Epithelial cell of proximal tubule (primary cell): Measurements from ENCODE around the gene EPHB1. TPM values are rescaled to one million over a fixed set of nuclear protein-coding genes. Genes with fewer than 3 reads are reported as not detected.

Experiments
- DNase-seq: peaks from one replicate; pipeline ENCODE4 v3.0.0-alpha.2; 2011; ENCODE audit warnings: low read depth
- H3K4me3 ChIP-seq: 2 replicates; pipeline ENCODE4 v1.5.1; 2011; ENCODE audit warnings: low read depth, mild to moderate bottlenecking, low read length
- total RNA-seq: library from RNA; depleted of rRNA; stranded (reverse); fragments of >200 nt; gene quantifications from 2 replicates; pipeline ENCODE4 v1.2.3, GENCODE V29; 2015
- TF ChIP-seq, protein P1 (sequence below): conservative IDR thresholded peaks from 2 replicates; pipeline ENCODE4 v1.5.1; 2012; ENCODE audit warnings: low read depth, mild to moderate bottlenecking, low read length

EPHB1 gene
- total RNA-seq, 1 donor from 2014 or later: 1.6 TPM

DNA sequence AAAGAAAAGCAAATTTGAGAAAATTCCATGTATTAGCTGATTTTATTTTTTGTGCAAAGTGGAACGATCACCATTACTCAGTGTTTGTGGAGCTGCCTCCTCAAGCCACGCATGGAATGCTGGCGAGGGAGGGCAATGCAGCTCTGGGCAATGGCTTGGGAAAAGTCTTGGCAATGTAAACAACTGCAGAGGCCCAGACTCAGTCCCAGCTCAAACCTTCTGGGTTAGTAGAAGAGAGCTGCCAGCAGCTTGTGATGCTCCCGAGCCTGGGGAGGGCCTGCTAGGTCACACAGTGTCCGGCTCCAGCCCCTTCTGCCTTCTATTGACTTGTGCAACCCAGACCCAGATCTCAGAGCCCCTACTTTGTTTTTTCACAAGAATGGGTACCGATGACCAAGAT lies 4.3 kb downstream of the EPHB1 start:
- no peak for DNase-seq
- H3K4me3 ChIP-seq: no peak overlapping the region
- TF ChIP-seq, protein P1, sequence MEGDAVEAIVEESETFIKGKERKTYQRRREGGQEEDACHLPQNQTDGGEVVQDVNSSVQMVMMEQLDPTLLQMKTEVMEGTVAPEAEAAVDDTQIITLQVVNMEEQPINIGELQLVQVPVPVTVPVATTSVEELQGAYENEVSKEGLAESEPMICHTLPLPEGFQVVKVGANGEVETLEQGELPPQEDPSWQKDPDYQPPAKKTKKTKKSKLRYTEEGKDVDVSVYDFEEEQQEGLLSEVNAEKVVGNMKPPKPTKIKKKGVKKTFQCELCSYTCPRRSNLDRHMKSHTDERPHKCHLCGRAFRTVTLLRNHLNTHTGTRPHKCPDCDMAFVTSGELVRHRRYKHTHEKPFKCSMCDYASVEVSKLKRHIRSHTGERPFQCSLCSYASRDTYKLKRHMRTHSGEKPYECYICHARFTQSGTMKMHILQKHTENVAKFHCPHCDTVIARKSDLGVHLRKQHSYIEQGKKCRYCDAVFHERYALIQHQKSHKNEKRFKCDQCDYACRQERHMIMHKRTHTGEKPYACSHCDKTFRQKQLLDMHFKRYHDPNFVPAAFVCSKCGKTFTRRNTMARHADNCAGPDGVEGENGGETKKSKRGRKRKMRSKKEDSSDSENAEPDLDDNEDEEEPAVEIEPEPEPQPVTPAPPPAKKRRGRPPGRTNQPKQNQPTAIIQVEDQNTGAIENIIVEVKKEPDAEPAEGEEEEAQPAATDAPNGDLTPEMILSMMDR: no peak

DNA sequence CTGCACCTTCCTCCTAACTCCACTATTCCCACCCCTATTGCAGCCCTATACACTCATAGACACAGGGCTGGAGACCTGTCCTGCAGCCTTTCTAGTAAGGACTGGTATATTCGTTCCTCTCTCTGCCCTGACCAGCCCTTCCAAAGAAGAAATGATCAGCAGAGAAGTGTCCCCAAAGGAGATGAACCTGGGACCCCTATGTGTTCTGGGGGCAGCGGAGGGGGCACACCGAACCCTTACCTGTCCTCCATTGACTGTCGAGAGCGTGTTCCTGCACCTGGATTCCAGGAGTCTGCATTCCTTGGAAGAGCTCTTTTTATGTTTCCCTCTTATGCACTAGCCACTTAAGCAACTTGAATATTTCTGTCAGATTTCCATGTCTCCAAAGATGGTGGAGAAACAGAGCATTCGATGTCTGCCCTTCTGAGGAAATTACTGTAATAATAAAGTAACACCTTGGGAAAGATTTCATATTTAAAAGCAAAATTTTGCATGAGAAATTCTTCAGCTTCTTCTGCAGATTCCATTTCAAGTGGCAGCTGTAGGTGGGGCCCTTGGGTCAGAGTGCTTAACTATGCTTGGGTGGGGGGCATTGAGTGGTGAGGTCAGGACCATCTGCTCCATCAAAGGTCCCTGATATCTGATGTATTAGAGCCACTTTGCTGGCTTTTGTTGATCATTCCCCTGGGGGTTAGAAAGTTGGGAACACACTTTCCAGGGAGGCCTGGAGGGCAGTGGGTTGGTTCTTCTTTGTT lies 6.3 kb downstream of the EPHB1 start:
- TF ChIP-seq, protein P1: no peak
- no peak overlapping the region for H3K4me3 ChIP-seq
- DNase-seq: no peak

DNA sequence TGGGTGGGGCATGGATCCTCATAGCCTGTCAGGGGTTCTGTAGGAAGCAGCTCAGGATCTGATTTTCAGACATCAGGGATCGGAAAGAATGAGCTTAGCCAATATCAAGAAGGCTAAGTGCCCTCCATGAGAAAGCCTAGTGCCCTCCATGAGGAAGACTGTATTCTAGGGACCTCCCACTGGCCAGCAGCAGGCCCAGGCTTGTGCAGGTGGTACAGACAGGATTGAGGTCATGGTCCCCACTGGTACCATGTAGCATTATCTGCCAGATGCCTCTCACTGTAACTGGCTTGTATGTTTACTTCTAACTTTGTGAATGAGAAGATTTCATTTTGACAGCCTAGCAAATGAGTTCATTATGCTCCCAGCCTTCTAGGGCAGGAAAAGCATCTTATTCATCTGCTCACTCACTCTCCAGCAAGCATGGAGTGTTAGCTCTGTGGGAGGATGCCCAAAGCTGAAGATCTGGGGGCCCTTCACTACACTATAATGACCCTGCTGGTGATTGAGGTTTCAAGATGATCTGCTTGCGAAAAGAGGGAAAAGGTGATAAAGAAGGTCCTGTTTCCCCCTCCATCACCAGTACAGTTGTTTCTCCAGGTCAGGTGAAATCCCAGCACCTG lies 7.5 kb downstream of the EPHB1 start:
- no peak for DNase-seq
- H3K4me3 ChIP-seq: no peak overlapping the region
- TF ChIP-seq, protein P1: no peak

DNA sequence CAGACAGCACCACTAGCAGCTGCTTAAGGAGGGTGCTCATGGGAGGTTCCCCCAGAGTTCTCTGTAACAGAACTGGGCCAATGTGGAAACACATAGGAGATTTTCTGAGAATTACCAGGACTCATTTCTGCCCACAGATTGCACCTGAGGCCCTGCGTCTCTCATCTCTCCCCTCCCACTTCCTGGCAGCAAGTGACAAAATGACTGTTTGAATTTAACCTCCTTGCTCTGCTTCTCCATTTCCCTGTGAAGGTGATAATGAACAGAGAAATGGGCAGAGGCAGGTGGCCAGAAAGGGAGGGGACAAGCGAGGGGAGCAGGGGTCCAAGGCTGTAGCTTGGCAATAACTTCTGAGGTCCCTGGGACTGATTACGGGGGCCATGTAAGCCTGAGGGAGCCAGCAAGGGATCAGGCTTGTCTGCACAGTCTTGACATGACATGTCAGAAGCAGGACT lies 8.0 kb downstream of the EPHB1 start:
- TF ChIP-seq, protein P1: no peak
- no peak for DNase-seq
- H3K4me3 ChIP-seq: no peak overlapping the region

DNA sequence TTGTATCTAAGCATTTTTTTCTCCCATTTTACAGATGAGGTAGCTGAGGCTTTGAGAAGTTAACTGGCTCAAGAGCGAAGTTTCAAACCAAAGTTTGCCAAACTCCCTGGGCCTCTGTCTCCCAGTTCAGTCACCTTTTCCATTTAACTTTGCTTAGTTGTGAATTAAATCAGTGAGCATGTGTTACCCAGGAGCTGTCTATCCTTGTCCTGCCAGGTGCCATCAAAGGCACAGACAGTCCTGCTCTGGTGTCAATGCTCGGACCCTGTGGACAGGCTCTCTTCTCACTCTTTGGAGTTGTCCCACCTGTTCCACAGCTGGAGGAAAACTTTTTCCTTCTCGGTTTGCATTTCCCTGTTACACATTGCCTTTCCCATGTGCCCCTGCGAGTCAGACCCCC lies 8.6 kb downstream of the EPHB1 start:
- TF ChIP-seq, protein P1: no peak
- no peak for DNase-seq
- no peak overlapping the region for H3K4me3 ChIP-seq

DNA sequence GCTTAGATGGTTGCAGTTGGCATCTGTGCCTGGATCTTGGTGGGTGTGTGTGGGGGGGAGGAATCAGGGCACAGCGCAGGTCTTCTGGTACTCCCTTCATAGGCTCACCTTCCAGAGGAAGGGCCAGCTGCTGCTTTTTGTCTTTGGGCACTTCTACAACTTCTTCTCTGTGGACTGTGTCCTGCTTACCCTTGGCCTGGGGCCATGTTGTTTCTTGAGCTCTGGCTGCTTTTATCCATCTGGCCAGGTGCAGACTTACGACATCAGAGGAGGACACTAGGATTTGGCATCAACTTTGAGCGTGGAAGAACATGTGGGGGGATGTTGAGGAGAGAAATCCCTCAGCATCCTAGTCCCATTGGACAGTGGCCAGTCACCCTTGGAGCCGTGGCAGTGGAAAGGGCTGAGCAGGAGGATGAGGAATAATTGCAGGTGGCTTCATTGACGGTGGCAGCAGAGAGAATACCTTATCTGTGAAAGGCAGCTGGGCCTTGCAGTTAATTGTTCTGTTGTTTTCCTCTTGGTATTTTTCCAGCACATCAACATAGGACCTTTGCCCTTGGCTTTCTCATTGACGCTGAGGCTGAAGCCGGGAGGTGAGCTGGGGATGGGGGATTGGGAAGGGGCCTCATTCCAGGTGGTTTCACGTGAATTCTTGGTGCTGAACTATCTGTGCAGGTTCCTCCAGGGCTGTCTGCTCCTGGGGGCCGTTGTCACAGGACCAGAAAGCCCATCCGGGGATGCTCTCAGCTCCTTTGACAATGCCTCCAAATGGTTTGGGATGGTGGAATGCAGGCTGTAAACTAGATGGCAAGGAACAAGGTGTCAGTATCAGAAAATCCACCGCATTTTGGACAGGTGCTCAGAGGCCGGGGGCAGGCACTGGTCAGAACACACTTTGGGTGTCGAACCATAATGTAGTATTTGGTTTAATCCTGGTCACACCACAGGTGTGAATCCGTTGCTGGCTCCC lies 9.7 kb downstream of the EPHB1 start:
- no peak overlapping the region for H3K4me3 ChIP-seq
- no peak for DNase-seq
- TF ChIP-seq, protein P1: no peak
